Stimulated activated CD8-positive, alpha-beta memory T cell treated with anti-CD3 and anti-CD28 coated beads, Interleukin-15, amount 100 ng/mL, for 48 hours (primary cell): ENCODE data around the gene CABP4.
"Not testable (repeated sequence)": the region's sequence is repeated elsewhere in the genome, so short reads cannot be mapped to it uniquely, and the experiment has no call there.

ENCODE experiments used
- DNase-seq, 2 donors: peaks; one replicate each; pipeline ENCODE4 v3.0.0-alpha.2; 2020; ENCODE audit warnings: low read depth in 2 of 2

The CABP4 gene

GRCh38 chr11:67453816-67454732 is 1.1 kb upstream of the CABP4 start:
- no peak for DNase-seq

GRCh38 chr11:67456068-67456705 is 1.0 kb downstream of the CABP4 start:
- no peak for DNase-seq

DNA sequence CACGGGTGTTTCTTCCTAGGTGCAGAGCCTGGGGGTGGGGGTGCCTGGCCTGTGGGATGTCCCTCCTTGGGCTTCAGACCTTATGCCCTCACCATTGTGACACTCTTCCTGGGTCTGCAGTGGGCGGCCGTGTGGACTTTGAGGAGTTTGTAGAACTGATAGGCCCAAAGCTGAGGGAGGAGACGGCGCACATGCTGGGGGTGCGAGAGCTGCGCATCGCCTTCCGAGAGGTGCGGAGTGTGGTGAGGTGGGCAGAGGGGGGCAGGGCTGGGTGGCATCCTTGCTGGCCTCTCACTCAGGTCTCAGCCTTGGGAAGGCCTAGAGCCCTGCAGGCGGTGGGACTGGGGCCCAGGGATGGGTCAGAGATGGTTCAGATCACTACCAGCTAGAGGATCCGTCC is 2.3 kb downstream of the CABP4 start:
- no peak for DNase-seq

DNA sequence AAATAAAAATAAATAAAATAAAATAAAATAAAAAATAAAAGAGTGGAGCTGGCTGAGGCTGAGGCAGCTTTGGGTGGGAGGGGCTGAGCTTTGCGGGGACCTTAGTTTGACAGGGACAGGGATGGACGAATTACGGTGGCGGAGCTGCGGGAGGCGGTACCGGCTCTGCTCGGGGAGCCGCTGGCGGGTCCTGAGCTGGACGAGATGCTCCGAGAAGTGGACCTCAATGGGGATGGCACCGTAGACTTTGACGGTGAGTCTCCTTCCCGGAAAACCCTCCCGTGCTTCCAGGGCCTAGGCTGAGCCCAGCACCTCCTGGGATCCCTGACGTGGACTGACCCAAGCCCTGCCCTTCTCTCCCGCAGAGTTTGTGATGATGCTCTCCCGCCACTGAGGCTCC is 3.1 kb downstream of the CABP4 start:
- no peak for DNase-seq

GRCh38 chr11:67463186-67463585 is 8.0 kb downstream of the CABP4 start:
- DNase-seq = no peak

DNA sequence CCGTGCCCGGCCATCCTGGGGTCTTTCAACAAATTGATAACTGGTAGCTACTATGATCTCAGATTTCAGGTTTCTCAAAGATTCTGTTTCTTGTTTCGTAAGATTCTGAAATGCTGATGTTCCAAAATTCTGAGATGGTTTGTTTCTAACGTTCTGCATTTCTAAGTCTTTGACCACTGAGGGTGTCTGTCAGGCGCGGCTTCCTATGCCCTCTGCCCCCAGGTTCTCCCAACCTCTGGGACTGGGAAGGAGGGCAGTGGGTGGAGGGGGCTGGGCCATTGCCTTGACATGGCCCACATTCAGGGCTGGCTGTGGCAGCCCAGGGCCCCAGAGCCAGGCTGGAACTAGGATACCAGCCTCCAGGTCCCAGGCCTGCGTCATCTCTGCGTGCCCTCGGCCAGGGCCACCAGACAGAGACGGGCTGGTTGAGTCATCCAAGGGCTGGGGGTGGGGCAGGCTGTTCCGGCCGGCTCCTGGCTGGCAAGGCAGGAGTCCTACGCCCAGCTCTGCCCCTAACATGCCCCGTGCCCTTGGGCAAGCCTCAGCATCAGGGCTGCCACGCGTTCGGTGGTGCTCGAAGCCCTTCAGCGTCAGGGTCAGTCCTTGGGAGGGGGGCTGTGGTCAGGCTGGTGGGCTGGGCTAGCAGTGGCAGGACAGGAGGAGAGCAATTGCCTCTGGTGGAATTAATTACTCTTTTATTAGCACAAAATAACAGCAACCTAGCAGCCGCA is 8.7 kb downstream of the CABP4 start:
- no peak for DNase-seq

GRCh38 chr11:67464411-67465188 is 9.4 kb downstream of the CABP4 start:
- peak; percentile 88 for DNase-seq

DNA sequence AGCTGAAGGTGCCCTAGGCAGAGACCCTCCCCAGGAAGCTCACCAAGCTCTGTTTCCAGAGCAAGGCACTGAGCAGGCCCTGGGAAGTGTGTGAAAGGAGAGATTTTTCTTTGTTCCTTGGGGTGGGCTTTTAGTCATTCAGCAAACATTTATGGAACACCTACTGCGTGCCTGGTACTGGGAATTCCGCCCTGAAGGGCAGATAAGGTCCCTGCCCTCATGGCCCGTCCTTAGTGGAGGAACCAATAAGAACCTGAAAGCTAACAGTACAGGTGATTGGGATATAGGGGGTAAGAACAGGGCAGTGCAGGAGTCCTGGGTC is 10.0 kb downstream of the CABP4 start:
- no peak for DNase-seq

GRCh38 chr11:67465530-67465929 is 10.4 kb downstream of the CABP4 start:
- not testable (repeated sequence) for DNase-seq

GRCh38 chr11:67466367-67466766 is 11.2 kb downstream of the CABP4 start:
- no peak for DNase-seq

- DNase-seq = no peak
These were observed 12.0 kb downstream of the CABP4 start for GRCh38 chr11:67466962-67467771.

- DNase-seq = no peak
These were observed 12.9 kb downstream of the CABP4 start for GRCh38 chr11:67468056-67468455.

GRCh38 chr11:67468456-67468758 is 13.3 kb downstream of the CABP4 start:
- DNase-seq = no peak

DNA sequence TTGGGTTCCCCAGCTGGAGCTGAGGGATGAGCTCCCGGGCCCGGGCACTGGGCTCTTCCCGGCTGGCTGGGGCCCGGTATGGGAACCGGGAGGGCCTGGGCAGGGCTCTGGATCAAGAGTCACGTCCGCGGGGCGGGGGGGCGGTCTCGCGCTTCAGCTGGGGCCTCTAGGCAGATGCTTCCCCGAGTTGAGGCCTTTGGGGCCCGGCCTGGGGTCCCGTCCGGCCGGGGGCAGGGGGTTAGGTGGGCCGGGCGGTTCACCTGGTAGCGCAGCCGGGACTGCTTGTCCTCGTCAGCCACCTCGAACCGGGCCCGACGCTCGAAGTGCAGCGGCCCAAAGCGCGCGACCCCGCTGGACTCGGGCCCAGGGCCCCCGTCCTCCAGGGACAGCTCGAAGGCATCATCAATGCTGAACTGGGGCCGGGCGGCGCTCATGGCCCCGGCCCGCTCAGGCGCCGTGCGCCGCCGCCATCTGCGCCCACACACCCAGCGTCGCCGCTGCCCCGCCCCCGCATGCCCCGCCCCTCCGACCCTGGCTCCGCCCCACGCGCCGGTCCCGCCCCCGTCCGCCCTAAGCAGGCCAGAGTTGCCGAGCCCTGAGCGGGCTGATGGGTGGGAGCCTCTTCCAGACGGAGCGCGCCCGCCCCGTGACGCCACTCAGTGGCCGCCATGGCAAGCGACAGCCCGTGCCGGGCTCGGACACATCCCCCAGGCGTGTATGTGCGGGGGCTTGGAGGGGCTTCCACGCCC is 13.8 kb downstream of the CABP4 start, which contains the start of gene TMEM134:
TSS of gene TMEM134 (minus strand) at position 493 of the 749 bp plus-strand sequence. CDS start at position 434, 59 bp downstream.
- peak; percentile 88 to 89 for DNase-seq

DNA sequence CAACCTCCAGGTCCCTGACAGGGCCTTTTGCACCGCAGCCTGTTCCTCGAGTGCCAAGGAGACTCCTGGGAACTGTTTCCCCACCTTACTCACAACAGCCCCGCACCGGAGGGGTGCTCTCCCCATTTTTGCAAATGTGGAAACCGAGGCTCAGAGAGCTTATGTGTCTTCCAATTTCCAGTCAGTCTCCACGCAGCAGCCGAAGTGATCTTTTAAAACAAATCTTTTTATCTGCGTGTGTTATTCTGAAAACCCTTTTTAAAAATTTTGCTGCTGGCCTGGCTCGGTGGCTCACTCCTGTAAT is 14.3 kb downstream of the CABP4 start:
- no peak for DNase-seq

GRCh38 chr11:67470337-67471002 is 15.3 kb downstream of the CABP4 start:
- DNase-seq = no peak

- no peak for DNase-seq
These were observed 17.7 kb downstream of the CABP4 start for GRCh38 chr11:67472882-67473281.

GRCh38 chr11:67476692-67477091 is 21.5 kb downstream of the CABP4 start:
- DNase-seq = not testable (repeated sequence)

- not testable (repeated sequence) for DNase-seq
These were observed 22.3 kb downstream of the CABP4 start for GRCh38 chr11:67477344-67478050.
